NCI-H1694 treated with DMSO at 0.1 percent for 48 hours (cell line): ENCODE results near the gene NOS1AP.
A peak's percentile ranks its signal among the peaks of the same experiment; 100 is the strongest.
"Not testable (repeated sequence)": the region's sequence is repeated elsewhere in the genome, so short reads cannot be mapped to it uniquely, and the experiment has no call there.

Source experiments
- DNase-seq: peaks from one replicate; lab custom pipeline; 2025; lab: John Stamatoyannopoulos, UW

NOS1AP gene

DNA sequence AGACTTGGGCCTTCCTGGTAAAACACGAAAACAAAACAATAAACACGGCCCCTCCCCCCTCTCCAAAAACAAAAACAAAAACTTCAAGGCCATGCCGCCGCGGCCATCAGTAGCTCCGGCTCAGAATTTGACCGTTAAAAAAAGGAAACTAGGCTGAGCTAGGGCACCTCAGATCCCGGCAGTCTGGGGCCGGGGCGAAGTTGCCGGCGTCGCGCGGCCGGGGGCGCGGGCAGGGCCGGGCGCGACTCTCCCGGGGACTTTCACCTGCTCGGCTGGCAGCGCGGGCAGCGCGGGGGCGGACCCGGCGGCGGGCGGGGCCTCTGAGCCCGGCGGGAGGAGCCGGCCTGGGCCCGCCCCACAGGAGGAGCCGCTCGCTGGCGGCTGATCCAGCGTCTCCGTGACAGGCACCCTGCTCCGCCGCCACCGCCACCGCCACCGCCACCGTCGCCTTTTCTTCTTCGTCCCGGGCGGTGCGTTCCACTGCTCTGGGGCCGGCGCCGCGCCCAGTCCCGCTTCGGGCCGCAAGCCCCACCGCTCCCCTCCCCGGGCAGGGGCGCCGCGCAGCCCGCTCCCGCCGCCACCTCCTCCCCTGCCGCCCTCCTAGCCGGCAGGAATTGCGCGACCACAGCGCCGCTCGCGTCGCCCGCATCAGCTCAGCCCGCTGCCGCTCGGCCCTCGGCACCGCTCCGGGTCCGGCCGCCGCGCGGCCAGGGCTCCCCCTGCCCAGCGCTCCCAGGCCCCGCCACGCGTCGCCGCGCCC lies at the start of gene NOS1AP:
Gene NOS1AP (plus strand): TSS at position 358 of the 760 bp plus-strand sequence. CDS start 487 bp downstream, outside the sequence.
- peak; percentile 63 for DNase-seq

GRCh38 chr1:162020150-162020549 lies 49.3 kb upstream of the NOS1AP start:
- no peak for DNase-seq

DNA sequence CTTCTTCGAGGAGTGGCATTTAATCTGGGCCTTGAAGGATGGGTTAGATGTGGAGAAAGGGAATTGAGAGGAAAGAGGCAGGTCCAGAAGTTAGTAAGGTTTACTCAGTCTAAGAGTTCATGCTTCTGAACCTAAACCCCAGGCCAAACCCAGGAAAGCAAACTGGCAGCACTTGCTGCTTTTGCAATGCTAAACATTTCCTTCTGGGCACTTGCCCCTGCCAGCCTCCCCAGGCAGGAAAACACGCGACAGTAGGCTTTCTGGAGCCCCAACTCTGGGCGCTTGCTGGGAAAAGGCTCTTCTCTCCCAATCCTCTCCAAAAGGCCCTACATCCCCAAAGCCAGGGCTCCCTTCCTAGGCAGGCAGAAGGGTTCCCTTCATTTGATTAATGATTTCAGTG lies 48.4 kb upstream of the NOS1AP start:
- DNase-seq, result no peak

- no peak for DNase-seq
These were observed 46.9 kb upstream of the NOS1AP start for GRCh38 chr1:162022626-162023025.

DNA sequence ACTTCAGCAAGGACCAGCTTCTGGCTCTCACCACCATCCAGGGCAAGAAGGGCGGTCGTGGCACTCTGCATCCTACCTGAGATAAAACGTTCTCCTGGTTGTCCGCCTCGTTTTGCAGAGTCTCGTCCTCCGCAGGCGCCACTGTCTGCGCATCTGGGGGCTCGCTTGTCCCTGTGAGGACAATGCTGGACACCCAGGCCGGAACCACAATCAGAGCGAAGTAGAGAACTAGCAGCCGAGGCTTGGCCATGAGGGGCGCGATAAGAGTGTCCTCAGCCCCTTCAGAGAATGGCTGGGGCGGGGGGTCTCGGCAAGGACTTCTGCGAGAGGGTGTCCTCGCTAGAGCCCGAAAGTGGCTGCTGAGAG lies 46.3 kb upstream of the NOS1AP start:
- DNase-seq, result no peak

- DNase-seq, result peak; percentile 51
These were observed 45.7 kb upstream of the NOS1AP start, which contains the start of gene OLFML2B for GRCh38 chr1:162023547-162024501. TSS of gene OLFML2B (minus strand) at chr1:162023869. CDS start at chr1:162023430, 439 bp downstream.

- no peak for DNase-seq
These were observed 44.0 kb upstream of the NOS1AP start for GRCh38 chr1:162025541-162025940.

DNA sequence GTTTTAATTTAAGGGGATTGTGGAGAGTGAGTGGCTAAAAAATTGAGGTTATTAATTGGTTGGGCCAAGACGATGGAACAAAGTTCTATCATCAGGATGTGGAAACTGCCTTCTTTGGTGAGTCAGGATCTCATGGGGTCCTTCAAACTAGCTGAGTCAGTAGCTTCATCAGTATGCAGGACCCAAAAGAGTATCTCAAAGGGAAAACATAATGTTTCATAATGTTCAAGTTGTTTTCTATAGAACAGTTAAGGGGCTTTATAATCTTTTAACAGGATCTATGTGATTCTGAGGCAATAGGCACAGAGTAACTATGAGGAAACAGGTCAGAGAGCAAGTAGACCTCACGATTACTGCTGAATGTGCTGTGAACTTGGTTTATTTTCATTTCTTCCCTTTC lies 42.6 kb upstream of the NOS1AP start:
- no peak for DNase-seq

GRCh38 chr1:162028726-162029125 lies 40.8 kb upstream of the NOS1AP start:
- peak; percentile 58 for DNase-seq

- peak; percentile 68 for DNase-seq
These were observed 40.3 kb upstream of the NOS1AP start for GRCh38 chr1:162029157-162029556.

- DNase-seq, result no peak
These were observed 38.7 kb upstream of the NOS1AP start for GRCh38 chr1:162030759-162031280.

GRCh38 chr1:162033428-162033827 lies 36.1 kb upstream of the NOS1AP start:
- DNase-seq, result no peak

DNA sequence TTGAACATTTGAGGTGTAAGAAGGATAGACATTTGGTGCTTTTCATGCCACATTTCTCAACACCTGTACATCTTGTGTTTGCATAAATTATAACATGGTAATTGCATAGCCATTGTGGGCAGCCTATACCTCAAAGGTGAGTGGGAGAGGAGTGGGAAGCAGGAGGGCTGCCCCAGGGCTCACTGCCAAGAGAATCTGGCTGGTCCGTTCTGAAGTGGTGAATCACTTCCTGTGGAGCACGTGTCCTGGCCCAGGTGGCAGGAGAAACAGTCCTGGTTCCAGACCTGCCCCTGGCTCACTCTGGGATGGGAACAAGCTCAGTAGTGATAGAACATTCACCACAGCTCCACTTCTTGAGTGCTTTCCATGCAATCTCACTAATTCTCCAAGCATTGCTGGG lies 34.2 kb upstream of the NOS1AP start:
- no peak for DNase-seq

GRCh38 chr1:162036163-162036562 lies 33.3 kb upstream of the NOS1AP start:
- DNase-seq, result no peak

DNA sequence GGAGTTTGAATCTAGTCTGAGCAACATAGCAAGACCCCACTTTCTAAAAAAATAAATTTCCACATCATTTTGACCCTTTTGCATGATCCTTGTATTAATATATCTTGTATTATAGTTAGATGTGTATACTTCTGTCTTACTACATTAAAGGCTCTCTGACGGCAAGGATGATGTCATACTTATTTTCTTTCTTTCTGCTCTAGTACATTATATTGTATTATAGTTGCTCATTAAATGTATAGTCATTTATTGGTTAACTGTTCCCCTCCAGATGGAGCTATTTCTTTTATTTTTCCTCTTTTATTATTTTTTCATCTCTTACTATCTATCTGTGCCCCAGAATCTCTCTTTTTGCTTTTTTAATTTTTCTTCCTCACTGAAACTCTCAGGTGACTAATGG lies 30.9 kb upstream of the NOS1AP start:
- no peak for DNase-seq

DNA sequence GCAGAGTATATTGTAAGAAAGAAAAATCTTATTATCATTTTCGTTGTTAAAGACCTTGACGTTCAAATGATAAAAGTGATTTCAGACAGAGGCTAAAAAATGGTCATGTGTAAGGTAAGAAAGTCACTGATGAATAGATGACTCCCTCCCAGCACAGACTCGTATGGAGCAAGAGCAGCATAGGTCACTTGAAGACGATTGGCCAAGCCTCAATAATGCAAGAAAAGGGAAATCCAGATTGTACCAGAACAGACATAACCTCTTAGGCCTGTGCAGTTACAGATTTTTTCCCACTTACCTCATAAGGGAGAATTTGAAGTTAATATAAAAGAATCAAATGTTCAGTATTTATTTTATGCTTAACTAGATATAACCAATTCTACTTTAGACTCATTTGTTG lies 29.5 kb upstream of the NOS1AP start:
- no peak for DNase-seq

DNA sequence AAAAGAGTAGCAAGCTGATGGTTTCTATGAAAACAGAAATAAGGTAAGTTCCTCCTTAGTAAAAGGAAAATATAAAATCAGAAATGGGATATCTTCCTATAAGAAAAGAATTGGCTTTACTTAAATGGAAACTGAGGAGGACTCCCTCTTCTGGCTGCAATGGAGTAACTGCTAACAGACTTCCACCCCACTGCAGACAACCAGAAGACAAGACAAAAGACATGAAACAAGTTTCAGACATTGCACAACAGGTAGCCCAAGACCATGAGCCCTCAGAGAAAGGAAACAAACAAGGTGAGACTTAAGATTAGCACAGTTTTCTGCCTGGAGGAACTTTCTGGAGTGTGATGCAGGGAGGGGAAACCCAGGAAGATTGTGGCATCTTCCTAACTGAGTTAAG lies 28.8 kb upstream of the NOS1AP start:
- no peak for DNase-seq

DNA sequence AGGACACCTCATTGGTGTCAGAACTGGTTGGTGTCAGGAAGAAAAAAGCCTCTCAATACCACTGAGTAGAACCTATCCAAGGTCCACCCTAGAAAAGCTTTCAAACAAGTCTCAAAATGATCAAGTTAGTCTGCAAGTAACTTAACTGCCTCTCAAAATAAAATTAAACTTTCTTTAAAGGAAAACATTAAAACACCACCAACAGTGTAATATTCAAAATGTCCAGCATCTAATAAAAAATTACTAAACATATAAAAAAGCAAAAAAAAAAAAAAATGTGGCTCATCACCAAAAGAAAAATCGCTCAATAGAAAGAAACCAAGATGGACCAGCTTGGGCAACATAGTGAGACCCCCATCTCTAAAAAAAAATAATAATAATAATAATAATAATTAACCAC lies 27.1 kb upstream of the NOS1AP start:
- DNase-seq, result no peak

DNA sequence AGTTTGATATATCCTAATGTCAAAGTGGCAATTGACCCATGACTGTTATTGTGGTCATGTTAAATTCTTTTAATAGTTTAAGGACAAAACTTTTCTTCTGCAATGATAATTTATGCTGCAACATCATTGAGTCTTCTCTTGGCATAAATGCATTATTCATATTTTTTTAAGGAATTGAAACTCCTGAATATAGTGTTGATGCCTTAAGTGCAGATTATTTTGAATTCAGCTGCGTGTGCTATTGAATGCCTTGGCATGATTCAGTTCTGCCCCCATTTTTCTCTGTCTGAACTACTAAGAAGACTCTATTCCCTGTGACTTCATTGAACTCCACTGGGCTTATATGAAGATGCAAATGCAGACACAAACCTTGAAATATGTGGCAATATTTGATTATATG lies 22.6 kb upstream of the NOS1AP start:
- no peak for DNase-seq

- not testable (repeated sequence) for DNase-seq
These were observed 15.5 kb upstream of the NOS1AP start for GRCh38 chr1:162053949-162054348.

DNA sequence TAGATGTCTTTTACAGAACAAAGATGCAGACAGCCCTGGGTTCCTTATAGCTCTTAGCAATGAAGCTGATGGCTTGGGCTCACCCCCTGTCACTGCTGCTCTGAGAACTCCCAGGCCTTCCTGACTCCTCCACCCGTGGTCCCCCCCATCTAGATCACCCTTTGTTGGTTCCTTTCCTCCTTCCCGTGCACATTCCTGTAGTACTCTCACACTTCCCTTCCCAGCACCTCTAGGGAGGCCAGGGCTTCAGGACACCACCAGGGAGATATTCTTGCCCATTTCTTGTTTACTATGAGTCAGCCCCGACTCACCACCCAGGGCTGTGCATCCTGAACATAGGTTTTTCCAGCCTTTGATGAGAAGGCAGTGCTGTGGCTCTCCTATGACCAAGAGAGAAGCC lies 14.4 kb upstream of the NOS1AP start:
- no peak for DNase-seq

DNA sequence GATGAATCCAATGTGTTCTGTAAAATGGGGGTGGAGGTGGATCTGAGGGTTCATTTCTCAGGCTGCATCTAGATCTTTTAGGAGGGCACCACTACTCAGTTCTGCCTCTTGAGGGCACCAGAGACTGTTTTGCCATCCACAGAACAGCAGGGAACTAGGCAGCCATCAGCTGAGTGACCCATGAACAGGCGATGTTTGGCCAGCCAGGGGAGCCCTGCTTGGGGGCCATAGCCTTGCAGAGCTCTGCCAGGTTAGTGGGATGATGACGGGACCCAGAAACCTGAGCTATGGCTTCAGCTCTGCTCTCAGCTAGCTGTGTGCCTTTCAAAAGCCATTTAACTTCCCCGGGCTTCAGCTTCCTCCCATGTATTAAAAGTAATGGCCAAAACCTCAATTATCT lies 13.4 kb upstream of the NOS1AP start:
- peak; percentile 71 for DNase-seq

- no peak for DNase-seq
These were observed 12.9 kb upstream of the NOS1AP start for GRCh38 chr1:162056579-162056978.
